Activated CD8-positive, alpha-beta memory T cell treated with anti-CD3 and anti-CD28 coated beads, Interleukin-2, amount 50 U/mL, for 4 hours (primary cell): ENCODE results near the gene HDAC10.
A peak's percentile ranks its signal among the peaks of the same experiment; 100 is the strongest.

ENCODE experiments used
- DNase-seq: peaks from one replicate; pipeline ENCODE4 v3.0.0-alpha.2; 2020

The HDAC10 gene

GRCh38 chr22:50255099-50255498 lies 4.0 kb upstream of the HDAC10 start:
- DNase-seq: no peak

GRCh38 chr22:50253941-50254340 lies 2.9 kb upstream of the HDAC10 start:
- no peak for DNase-seq

- DNase-seq: no peak
Measured at GRCh38 chr22:50253046-50253915, 2.2 kb upstream of the HDAC10 start.

- DNase-seq: peak; percentile 73
Measured at GRCh38 chr22:50252082-50253045, 1.3 kb upstream of the HDAC10 start.

GRCh38 chr22:50251477-50252081 lies 514 bp upstream of the HDAC10 start:
- no peak for DNase-seq

GRCh38 chr22:50250249-50250554 lies 863 bp downstream of the HDAC10 start:
- DNase-seq: no peak

- no peak for DNase-seq
Measured at GRCh38 chr22:50249341-50250248, 1.5 kb downstream of the HDAC10 start.

- no peak for DNase-seq
Measured at GRCh38 chr22:50248196-50249081, 2.6 kb downstream of the HDAC10 start.

GRCh38 chr22:50247748-50248147 lies 3.3 kb downstream of the HDAC10 start:
- DNase-seq: no peak

- no peak for DNase-seq
Measured at GRCh38 chr22:50246242-50247175, 4.6 kb downstream of the HDAC10 start.

GRCh38 chr22:50245214-50246072 lies 5.6 kb downstream of the HDAC10 start:
- DNase-seq: no peak

GRCh38 chr22:50244420-50245213 lies 6.4 kb downstream of the HDAC10 start, which contains the start of gene TUBGCP6:
Gene TUBGCP6 (minus strand): TSS chr22:50245023. CDS start chr22:50244459, 564 bp downstream.
- DNase-seq: peak; percentile 94

- no peak for DNase-seq
Measured at GRCh38 chr22:50243685-50244419, 7.2 kb downstream of the HDAC10 start.

- no peak for DNase-seq
Measured at GRCh38 chr22:50242406-50242949, 8.6 kb downstream of the HDAC10 start.

- DNase-seq: no peak
Measured at GRCh38 chr22:50238755-50239154, 12.3 kb downstream of the HDAC10 start.

- DNase-seq: no peak
Measured at GRCh38 chr22:50236731-50237409, 14.2 kb downstream of the HDAC10 start.
